GM10266 (cell line): ENCODE results near the gene GATAD2B.

Source experiments
- DNase-seq: peaks from one replicate; pipeline ENCODE4 v3.0.0; 2012; ENCODE audit errors: extremely low spot score
- CTCF ChIP-seq: IDR thresholded peaks from 2 replicates; pipeline ENCODE4 v1.5.1; 2012; ENCODE audit warnings: mild to moderate bottlenecking, low read depth; ENCODE audit not compliant: control insufficient read depth, insufficient read depth; ENCODE audit errors: missing control alignments

GATAD2B gene

GRCh38 chr1:153804112-153804511 is 118.7 kb downstream of the GATAD2B start:
- TF ChIP-seq CTCF = no peak
- DNase-seq = no peak

GRCh38 chr1:153803470-153804056 is 119.2 kb downstream of the GATAD2B start:
- no peak for TF ChIP-seq CTCF
- no peak for DNase-seq

- no peak for DNase-seq
- TF ChIP-seq CTCF = no peak
These were observed 120.7 kb downstream of the GATAD2B start for GRCh38 chr1:153801786-153802697.

GRCh38 chr1:153801028-153801625 is 121.6 kb downstream of the GATAD2B start:
- no peak for TF ChIP-seq CTCF
- DNase-seq = no peak

- DNase-seq = no peak
- TF ChIP-seq CTCF = no peak
These were observed 122.3 kb downstream of the GATAD2B start for GRCh38 chr1:153800516-153800915.

GRCh38 chr1:153799566-153800465 is 123.0 kb downstream of the GATAD2B start:
- DNase-seq = no peak
- TF ChIP-seq CTCF = no peak
